Left ventricle myocardium superior (tissue), 1 donor: Measurements from ENCODE around the gene WDR12. TPM values are rescaled to one million over a fixed set of nuclear protein-coding genes. Genes with fewer than 3 reads are reported as not detected.

Experiments used
- ATAC-seq: fragments of 200-7000 bp; cut with Tn5 transposase; one replicate; pipeline ENCODE4 v1.9.1; 2020; ENCODE audit warnings: mild to moderate bottlenecking, moderate library complexity
- DNase-seq: peaks from one replicate; pipeline ENCODE4 v3.0.0-alpha.2; 2020
- intact Hi-C: fragments of 100-400 bp; cut with micrococcal nuclease; formaldehyde crosslinking; loops from one replicate; pipeline ENCODE4 v1.11.0; 2022
- total RNA-seq: library from RNA; stranded (reverse); fragmentation: NEBNext Ultra II Directional; extraction: Animal tissue kit (Norgen Biotek cat#: 25700); gene quantifications from one replicate; pipeline ENCODE4 v1.2.1, GENCODE V29; 2021
- donor health status: DM: no; HTN: yes; CAD: no; lungs with severe emphysema.

WDR12 gene
- total RNA-seq, 1 donor from 2014 or later, result 64.4 TPM

DNA sequence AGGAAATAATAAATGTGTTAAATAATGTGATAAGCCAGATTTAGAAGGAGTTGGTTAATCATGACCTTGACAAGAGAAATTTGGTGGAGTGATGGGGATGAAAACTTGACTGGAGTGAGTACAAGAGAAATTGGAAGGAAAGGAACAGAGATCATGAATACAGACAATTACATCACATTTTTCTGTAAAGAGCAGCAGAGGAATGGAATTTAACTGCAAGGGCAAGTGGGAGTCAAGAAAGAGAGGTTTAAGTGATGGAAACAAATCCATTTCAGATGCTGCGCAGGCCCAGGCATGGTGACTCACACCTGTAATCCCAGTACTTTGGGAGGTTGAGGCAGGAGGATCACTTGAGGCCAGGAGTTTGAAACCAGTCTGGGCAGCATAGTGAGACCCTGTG, 86.6 kb downstream of the WDR12 start:
- intact Hi-C loops, result no loop called here
- DNase-seq (no peak), ATAC-seq (no peak)

Other genes with a start within 250 kb of the WDR12 start
- 6.9 TPM for gene ICA1L, start 39.9 kb downstream of the WDR12 start, total RNA-seq
- gene CARF, start 602 bp upstream of the WDR12 start, total RNA-seq, result 5.3 TPM
- 16.4 TPM for gene NBEAL1, start 103.2 kb upstream of the WDR12 start, total RNA-seq